COLO668 (cell line): ENCODE measurements around the gene OR5AR1.
"Not testable (repeated sequence)": the region's sequence is repeated elsewhere in the genome, so short reads cannot be mapped to it uniquely, and the experiment has no call there.

Source experiments
- DNase-seq: peaks from one replicate; lab custom pipeline; 2025; ENCODE audit not compliant: unreplicated experiment; lab: John Stamatoyannopoulos, UW

OR5AR1 gene

GRCh38 chr11:56663386-56663785 lies at the start of gene OR5AR1:
OR5AR1 (plus strand) TSS chr11:56663686; CDS start chr11:56663686, 0 bp downstream.
- no peak for DNase-seq

- DNase-seq, result no peak
These were observed 38.8 kb upstream of the OR5AR1 start for GRCh38 chr11:56624661-56625110.

GRCh38 chr11:56625946-56626345 lies 37.5 kb upstream of the OR5AR1 start:
- DNase-seq, result no peak

GRCh38 chr11:56632329-56632728 lies 31.2 kb upstream of the OR5AR1 start:
- DNase-seq, result no peak

GRCh38 chr11:56636861-56637260 lies 26.6 kb upstream of the OR5AR1 start:
- DNase-seq, result no peak

GRCh38 chr11:56637500-56637899 lies 26.0 kb upstream of the OR5AR1 start:
- DNase-seq, result no peak

GRCh38 chr11:56642339-56642738 lies 21.1 kb upstream of the OR5AR1 start, which contains the start of gene OR5AP2:
OR5AP2 (minus strand) TSS chr11:56642439; CDS start chr11:56642439, 0 bp downstream.
- DNase-seq, result no peak

- no peak for DNase-seq
These were observed 3.7 kb upstream of the OR5AR1 start for GRCh38 chr11:56659755-56660154.

- no peak for DNase-seq
These were observed 7.5 kb downstream of the OR5AR1 start for GRCh38 chr11:56670984-56671383.

- no peak for DNase-seq
These were observed 25.1 kb downstream of the OR5AR1 start for GRCh38 chr11:56688554-56689100.

GRCh38 chr11:56691179-56691578 lies 27.7 kb downstream of the OR5AR1 start:
- not testable (repeated sequence) for DNase-seq

- no peak for DNase-seq
These were observed 29.9 kb downstream of the OR5AR1 start for GRCh38 chr11:56693428-56693827.

- no peak for DNase-seq
These were observed 35.3 kb downstream of the OR5AR1 start, which contains the start of gene OR9G1 for GRCh38 chr11:56698795-56699194. OR9G1 (plus strand) TSS chr11:56699095; CDS start chr11:56700388, 1,293 bp downstream.

GRCh38 chr11:56700242-56700913 lies 36.9 kb downstream of the OR5AR1 start:
- DNase-seq, result no peak

GRCh38 chr11:56700914-56701485 lies 37.5 kb downstream of the OR5AR1 start:
- DNase-seq, result no peak

- DNase-seq, result no peak
These were observed 42.4 kb downstream of the OR5AR1 start for GRCh38 chr11:56705784-56706396.

- no peak for DNase-seq
These were observed 43.0 kb downstream of the OR5AR1 start for GRCh38 chr11:56706486-56706885.

- no peak for DNase-seq
These were observed 50.7 kb downstream of the OR5AR1 start for GRCh38 chr11:56714206-56714605.
